ENCODE measurements around the gene CCNJL. TPM values are rescaled to one million over a fixed set of nuclear protein-coding genes. Genes with fewer than 3 reads are reported as not detected.

The CCNJL gene
- total and polyA plus RNA-seq, 2 donors (not counting 1 experiment from before 2014, with no cell fraction given) = 0.03 to 0.67 TPM

DNA sequence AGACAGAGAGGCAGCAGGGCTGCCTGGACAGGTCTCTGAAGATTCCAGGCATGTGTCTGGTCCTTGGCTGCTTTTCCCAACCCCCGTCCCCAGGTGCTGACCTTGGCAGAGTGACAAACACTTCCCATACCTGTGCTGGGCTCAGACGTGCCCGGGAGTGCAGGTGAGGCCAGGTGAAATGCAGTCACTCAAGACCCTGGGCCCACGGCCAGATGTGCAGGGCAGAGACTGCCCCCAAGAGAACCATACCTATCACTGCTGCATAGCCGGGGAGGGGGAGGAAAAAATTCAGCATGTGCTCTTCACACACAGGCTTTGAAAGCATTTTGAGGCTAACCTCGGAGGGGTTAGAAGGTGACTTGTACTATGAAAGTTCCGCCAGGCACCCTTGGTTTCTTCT is 22.6 kb downstream of the CCNJL start:
- no peak overlapping the region for H3K27ac Mint-ChIP-seq
- H3K4me1 Mint-ChIP-seq = no peaks in the 10 kb centered on the region
- ATAC-seq (ENCODE audit: low read depth) (no peak), DNase-seq (no peak)
- H3K9me3 Mint-ChIP-seq (ENCODE audit: insufficient read depth) = no peaks in the 10 kb centered on the region
- no peak overlapping the region for H2AFZ ChIP-seq (ENCODE audit: insufficient read depth, low read depth, low read length, poor library complexity, severe bottlenecking)
- no peak overlapping the region for H3K4me3 ChIP-seq (ENCODE audit: control extremely low read depth in 1 of 5, extremely low read depth in 1 of 5, insufficient read depth in 1 of 5, low read depth in 2 of 5, low read length in 4 of 5)
- no peak overlapping the region for H3K27ac ChIP-seq (ENCODE audit: low read length in 2 of 2)
- H4K20me1 ChIP-seq (ENCODE audit: control insufficient read depth, insufficient read depth, low read length, poor library complexity, severe bottlenecking) = no peaks in the 10 kb centered on the region
- ChIA-PET CTCF (no interaction called here), POLR2A (no interaction called here)
- peaks cover 17% of the 10 kb centered on the region for H3K27me3 Mint-ChIP-seq
- TF ChIP-seq EZH2 (IDR thresholded peaks at IDR 0.05; ENCODE audit: borderline replicate concordance, insufficient read depth, low read depth, low read length, poor library complexity, severe bottlenecking) = no peak
- TF ChIP-seq, protein P1, sequence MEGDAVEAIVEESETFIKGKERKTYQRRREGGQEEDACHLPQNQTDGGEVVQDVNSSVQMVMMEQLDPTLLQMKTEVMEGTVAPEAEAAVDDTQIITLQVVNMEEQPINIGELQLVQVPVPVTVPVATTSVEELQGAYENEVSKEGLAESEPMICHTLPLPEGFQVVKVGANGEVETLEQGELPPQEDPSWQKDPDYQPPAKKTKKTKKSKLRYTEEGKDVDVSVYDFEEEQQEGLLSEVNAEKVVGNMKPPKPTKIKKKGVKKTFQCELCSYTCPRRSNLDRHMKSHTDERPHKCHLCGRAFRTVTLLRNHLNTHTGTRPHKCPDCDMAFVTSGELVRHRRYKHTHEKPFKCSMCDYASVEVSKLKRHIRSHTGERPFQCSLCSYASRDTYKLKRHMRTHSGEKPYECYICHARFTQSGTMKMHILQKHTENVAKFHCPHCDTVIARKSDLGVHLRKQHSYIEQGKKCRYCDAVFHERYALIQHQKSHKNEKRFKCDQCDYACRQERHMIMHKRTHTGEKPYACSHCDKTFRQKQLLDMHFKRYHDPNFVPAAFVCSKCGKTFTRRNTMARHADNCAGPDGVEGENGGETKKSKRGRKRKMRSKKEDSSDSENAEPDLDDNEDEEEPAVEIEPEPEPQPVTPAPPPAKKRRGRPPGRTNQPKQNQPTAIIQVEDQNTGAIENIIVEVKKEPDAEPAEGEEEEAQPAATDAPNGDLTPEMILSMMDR (IDR thresholded peaks at IDR 0.05) = no peak
- no peak overlapping the region for H3K9ac ChIP-seq (ENCODE audit: low read length)
- H3K27me3 ChIP-seq (replicated peaks in 1 of 4; ENCODE audit: control extremely low read depth in 1 of 4, control insufficient read depth in 3 of 4, insufficient read depth in 4 of 4, low read length in 3 of 4) = no peaks in the 10 kb centered on the region
- no peaks in the 10 kb centered on the region for H3K4me1 ChIP-seq (ENCODE audit: control insufficient read depth in 2 of 2, insufficient read depth in 2 of 2, low read length in 2 of 2)
- no peaks in the 10 kb centered on the region for H3K36me3 ChIP-seq (replicated peaks in 1 of 2; ENCODE audit: control extremely low read depth in 1 of 2, control insufficient read depth in 1 of 2, extremely low read depth in 1 of 2, insufficient read depth in 2 of 2, low read length in 1 of 2)
- intact Hi-C loops (cut with micrococcal nuclease) = no loop called here
- no peak overlapping the region for H3K4me2 ChIP-seq (replicated peaks; ENCODE audit: low read depth, low read length, poor library complexity, severe bottlenecking)
- no peaks in the 10 kb centered on the region for H3K79me2 ChIP-seq (ENCODE audit: control insufficient read depth, insufficient read depth, low read length)
- H3K4me3 Mint-ChIP-seq = no peak overlapping the region
- no peaks in the 10 kb centered on the region for H3K9me3 ChIP-seq (ENCODE audit: control extremely low read depth in 1 of 3, control insufficient read depth in 2 of 3, insufficient read depth in 1 of 3, low read length in 2 of 3)
- WGBS (ENCODE audit: insufficient coverage) = 77% methylated on average over 5 of the region's 7 CpGs

DNA sequence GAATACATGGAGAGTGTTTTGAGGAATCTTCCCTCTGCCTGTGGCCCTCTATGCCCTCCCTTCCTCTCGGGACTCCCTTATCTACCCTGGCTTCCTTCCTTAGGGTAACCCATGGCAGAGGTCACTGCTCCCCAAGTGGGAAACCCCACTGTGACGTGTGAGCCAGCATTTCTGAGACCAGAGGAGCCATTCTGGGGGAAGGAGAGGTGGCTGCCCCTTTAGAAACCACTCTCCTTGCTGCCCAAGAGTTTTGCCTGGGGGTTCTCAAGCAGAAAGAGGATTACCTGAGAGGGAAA is 23.1 kb downstream of the CCNJL start:
- POLR2A ChIA-PET = no interaction called here
- H3K4me3 ChIP-seq (ENCODE audit: control extremely low read depth in 1 of 5, extremely low read depth in 1 of 5, insufficient read depth in 1 of 5, low read depth in 2 of 5, low read length in 4 of 5) = no peak overlapping the region
- H3K9me3 Mint-ChIP-seq (ENCODE audit: insufficient read depth) = no peaks in the 10 kb centered on the region
- H3K9me3 ChIP-seq (ENCODE audit: control extremely low read depth in 1 of 3, control insufficient read depth in 2 of 3, insufficient read depth in 1 of 3, low read length in 2 of 3) = no peaks in the 10 kb centered on the region
- no peaks in the 10 kb centered on the region for H4K20me1 ChIP-seq (ENCODE audit: control insufficient read depth, insufficient read depth, low read length, poor library complexity, severe bottlenecking)
- no peaks in the 10 kb centered on the region for H3K4me1 ChIP-seq (ENCODE audit: control insufficient read depth in 2 of 2, insufficient read depth in 2 of 2, low read length in 2 of 2)
- H3K36me3 ChIP-seq (replicated peaks in 1 of 2; ENCODE audit: control extremely low read depth in 1 of 2, control insufficient read depth in 1 of 2, extremely low read depth in 1 of 2, insufficient read depth in 2 of 2, low read length in 1 of 2) = no peaks in the 10 kb centered on the region
- H3K27me3 ChIP-seq (replicated peaks in 1 of 4; ENCODE audit: control extremely low read depth in 1 of 4, control insufficient read depth in 3 of 4, insufficient read depth in 4 of 4, low read length in 3 of 4) = no peaks in the 10 kb centered on the region
- no peak overlapping the region for H3K27ac ChIP-seq (ENCODE audit: low read length in 2 of 2)
- no peak for ATAC-seq (ENCODE audit: low read depth)
- H3K9ac ChIP-seq (ENCODE audit: low read length) = no peak overlapping the region
- WGBS (ENCODE audit: insufficient coverage) = no CpG with 5 or more reads among the region's 2 CpGs
- no peak overlapping the region for H3K4me3 Mint-ChIP-seq
- peaks cover 17% of the 10 kb centered on the region for H3K27me3 Mint-ChIP-seq
- H3K27ac Mint-ChIP-seq = no peak overlapping the region
- H3K4me1 Mint-ChIP-seq = no peaks in the 10 kb centered on the region
- no peak overlapping the region for H2AFZ ChIP-seq (ENCODE audit: insufficient read depth, low read depth, low read length, poor library complexity, severe bottlenecking)
- no peaks in the 10 kb centered on the region for H3K79me2 ChIP-seq (ENCODE audit: control insufficient read depth, insufficient read depth, low read length)
- no peak for TF ChIP-seq EZH2 (IDR thresholded peaks at IDR 0.05; ENCODE audit: borderline replicate concordance, insufficient read depth, low read depth, low read length, poor library complexity, severe bottlenecking)
- TF ChIP-seq, protein P1 (IDR thresholded peaks at IDR 0.05) = no peak
- DNase-seq = no peak
- CTCF ChIA-PET = no interaction called here
- no peak overlapping the region for H3K4me2 ChIP-seq (replicated peaks; ENCODE audit: low read depth, low read length, poor library complexity, severe bottlenecking)
- intact Hi-C loops (cut with micrococcal nuclease) = no loop called here

Data from B cell (primary cell).